GM18505 (cell line): ENCODE data around the gene PPFIA4.

Source experiments
- ATAC-seq: cut with Tn5 transposase; IDR thresholded peaks from one replicate; pipeline ENCODE4 v1.9.1; 2021; ENCODE audit not compliant: unreplicated experiment
- POLR2A ChIP-seq: IDR thresholded peaks from 4 replicates; pipeline ENCODE4 v1.6.1; 2011; ENCODE audit warnings: borderline replicate concordance; ENCODE audit not compliant: insufficient read depth, insufficient read length; ENCODE audit errors: extremely low read depth

The PPFIA4 gene

DNA sequence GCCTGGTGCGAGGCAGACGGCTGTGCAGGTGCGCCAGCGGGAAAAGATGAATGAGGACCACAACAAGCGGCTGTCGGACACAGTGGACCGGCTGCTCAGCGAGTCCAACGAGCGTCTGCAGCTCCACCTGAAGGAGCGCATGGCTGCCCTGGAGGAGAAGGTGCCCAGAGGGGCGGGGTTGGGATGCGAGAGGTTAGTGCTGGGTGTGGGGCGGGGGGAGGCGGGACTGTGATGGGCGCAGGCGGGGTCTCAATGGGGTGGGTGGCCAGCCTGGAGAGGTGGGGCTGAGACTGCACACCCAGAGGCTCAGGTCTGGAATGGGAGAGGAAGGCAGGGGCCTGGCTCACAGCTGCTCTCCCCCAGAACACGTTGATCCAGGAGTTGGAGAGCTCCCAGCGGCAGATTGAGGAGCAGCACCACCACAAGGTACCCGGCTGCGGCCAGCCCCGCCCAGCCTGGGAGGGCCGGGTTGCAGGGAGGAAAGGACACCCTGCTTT is 22.3 kb downstream of the PPFIA4 start:
- ATAC-seq: no peak
- no peak for TF ChIP-seq POLR2A

DNA sequence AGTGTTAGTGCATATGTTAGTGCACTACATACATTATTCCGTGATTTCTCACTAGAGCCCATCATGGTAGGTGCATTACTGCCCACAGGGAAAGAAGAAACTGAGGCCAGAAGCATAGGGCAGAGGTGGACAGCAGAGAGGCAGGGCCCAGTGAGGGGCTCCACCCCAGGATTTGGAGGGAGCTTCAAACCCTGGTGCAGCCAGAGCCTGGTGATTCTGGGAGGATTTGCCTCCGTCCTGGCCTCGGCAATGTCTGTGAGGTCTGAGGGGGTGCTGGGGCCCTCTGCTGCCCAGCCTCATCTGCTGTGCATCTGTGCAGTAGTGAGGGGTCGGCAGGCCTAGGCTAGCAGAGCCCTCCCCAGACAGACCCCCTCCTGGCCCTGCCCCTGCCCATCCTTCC is 22.8 kb downstream of the PPFIA4 start:
- no peak for ATAC-seq
- TF ChIP-seq POLR2A: no peak

DNA sequence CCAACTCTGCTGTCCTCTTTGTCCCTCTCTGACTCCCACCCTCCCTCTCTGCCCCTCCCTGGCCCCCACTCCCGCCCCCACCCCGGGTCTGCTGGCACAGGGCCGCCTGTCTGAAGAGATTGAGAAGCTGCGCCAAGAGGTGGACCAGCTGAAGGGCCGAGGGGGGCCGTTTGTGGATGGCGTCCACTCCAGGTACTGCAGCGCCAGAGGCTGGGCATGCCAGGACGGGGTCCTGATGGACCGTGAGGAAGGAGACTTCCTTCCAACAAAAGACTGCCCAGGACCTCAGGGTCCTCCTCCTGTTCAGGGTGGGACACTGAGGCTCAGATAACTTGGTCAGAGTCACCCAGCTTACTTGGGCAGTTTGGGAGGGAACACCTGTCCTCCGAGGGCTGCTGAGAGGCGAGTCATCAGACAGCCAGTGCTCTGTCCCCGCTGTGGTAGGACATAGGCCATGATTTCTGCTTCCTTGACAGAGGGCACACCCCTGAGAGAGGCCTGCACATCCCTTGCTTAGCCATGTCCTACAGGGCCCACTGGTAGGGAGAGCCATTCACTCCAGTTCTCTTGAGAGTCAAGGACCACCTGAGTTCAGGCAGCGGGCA is 23.4 kb downstream of the PPFIA4 start:
- no peak for ATAC-seq
- no peak for TF ChIP-seq POLR2A

DNA sequence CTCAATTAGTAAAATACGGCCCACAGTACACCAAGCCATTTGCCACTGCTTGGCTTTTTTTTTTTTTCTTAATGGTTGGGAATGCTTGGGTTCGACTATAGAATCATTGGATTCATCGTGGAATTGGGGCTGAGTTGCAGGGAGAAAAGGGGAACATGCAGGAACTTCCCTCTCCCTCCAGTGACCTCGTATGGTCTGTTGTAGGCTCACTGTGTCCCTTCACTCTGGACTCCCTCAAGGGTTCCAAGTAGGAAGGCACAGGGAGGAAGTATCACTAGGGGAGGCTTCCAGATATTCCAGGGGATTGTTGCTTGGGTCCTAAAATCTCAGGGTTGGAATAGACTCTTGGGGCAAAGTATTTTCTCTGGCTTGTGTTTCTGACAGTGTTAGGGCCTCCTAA is 24.5 kb downstream of the PPFIA4 start:
- ATAC-seq: no peak
- no peak for TF ChIP-seq POLR2A

DNA sequence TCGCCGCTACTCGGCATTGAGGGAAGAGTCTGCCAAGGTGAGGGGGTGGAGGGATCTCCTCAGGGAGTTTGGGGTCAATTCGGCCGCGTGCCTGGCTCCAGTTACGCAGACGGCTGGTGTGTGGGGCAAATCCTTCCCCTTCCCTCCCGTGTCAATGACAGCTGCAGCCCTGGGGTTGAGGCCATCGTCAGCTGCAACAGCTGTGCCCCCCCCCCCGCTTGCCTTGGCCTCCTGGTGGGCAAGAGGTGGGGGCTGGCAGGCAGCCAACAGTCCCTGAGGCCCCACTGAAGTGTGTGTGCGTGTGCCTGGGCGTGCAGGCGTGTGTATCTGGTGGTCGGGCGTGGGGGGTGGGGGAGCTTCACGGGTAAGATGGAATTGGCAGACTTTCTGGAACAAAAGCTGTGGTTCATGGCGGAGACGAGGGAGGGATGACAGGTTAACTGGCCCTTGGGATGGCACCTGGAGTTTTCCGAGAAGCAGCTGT is 25.6 kb downstream of the PPFIA4 start:
- no peak for TF ChIP-seq POLR2A
- no peak for ATAC-seq

GRCh38 chr1:203052601-203053000 is 26.3 kb downstream of the PPFIA4 start:
- TF ChIP-seq POLR2A: no peak
- no peak for ATAC-seq

DNA sequence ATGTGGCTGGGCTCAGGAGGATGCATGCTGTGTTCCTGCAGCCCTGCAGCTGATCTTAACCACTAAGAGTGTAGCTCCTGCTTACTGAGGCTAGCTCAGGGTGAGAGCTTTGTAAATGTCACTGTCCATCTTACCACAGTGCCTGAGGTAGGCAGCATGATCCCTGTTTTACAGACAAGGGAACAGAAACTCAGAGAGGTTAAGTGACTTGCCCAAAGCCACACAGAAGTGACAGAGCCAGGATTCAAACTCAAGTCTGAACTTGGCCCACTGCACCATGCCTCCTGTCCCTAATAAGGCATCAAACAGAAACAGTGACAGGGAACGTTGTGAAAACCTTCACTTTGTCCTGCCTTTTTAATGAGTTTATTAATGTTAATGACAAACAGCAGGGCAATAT is 27.9 kb downstream of the PPFIA4 start:
- no peak for TF ChIP-seq POLR2A

DNA sequence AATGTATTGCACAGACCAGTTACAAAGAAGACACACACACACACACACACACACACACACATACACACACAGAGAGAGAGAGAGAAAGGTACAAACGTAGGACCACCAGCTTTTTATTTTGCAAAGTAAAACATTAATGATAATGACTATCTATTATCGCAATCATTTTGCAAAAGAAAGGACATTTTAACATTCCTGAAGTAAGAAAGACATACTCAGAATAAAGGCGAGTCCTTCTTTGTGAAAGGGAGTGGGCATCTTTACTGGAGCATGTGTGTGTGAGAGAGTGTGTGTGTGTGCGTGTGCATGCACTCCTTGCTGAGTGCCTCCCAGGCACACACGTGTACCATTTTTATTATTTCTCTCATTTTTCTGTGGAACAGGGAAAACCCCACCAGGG is 28.4 kb downstream of the PPFIA4 start:
- TF ChIP-seq POLR2A: no peak
- no peak for ATAC-seq

More for the DNA sequence above, 27.9 kb downstream of the PPFIA4 start:
- ATAC-seq: no peak

GRCh38 chr1:203055161-203055799 is 29.0 kb downstream of the PPFIA4 start:
- TF ChIP-seq POLR2A: no peak
- ATAC-seq: no peak

GRCh38 chr1:203056012-203056411 is 29.7 kb downstream of the PPFIA4 start:
- no peak for TF ChIP-seq POLR2A
- ATAC-seq: no peak

- TF ChIP-seq POLR2A: no peak
- ATAC-seq: no peak
Measured at GRCh38 chr1:203056516-203056915, 30.2 kb downstream of the PPFIA4 start.

GRCh38 chr1:203057911-203058675 is 31.8 kb downstream of the PPFIA4 start:
- no peak for ATAC-seq
- no peak for TF ChIP-seq POLR2A

- TF ChIP-seq POLR2A: no peak
- ATAC-seq: no peak
Measured at GRCh38 chr1:203058676-203058935, 32.3 kb downstream of the PPFIA4 start.

DNA sequence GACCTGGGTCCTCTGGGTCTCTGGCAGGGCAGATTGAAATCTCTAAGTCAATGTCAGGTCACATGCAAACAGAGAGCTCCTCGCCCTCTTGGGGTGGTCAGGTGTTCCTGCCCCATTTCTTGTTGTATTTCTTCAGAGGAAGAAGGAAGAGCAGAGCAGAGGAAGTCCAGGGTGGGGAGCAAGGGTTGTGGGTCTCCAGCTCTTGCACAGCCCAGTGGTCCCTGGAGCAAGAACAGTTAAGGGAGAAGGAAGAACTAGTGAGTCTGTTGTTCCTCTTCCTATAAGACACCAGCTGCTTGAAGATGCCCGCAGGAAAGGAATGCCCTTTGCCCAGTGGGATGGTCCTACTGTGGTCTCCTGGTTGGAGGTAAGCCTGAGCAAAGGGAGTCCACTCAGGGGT is 33.2 kb downstream of the PPFIA4 start:
- no peak for TF ChIP-seq POLR2A
- ATAC-seq: no peak
